HG03520 (cell line): ENCODE data around the gene TRIM44.
"Not testable (repeated sequence)": the region's sequence is repeated elsewhere in the genome, so short reads cannot be mapped to it uniquely, and the experiment has no call there.

Source experiments
- ATAC-seq: cut with Tn5 transposase; IDR thresholded peaks from one replicate; pipeline ENCODE4 v1.9.1; 2021; ENCODE audit warnings: mild to moderate bottlenecking, moderate library complexity; ENCODE audit not compliant: unreplicated experiment

Gene TRIM44

GRCh38 chr11:35668350-35668749 lies 5.8 kb downstream of the TRIM44 start:
- ATAC-seq = not testable (repeated sequence)

GRCh38 chr11:35671396-35672127 lies 9.0 kb downstream of the TRIM44 start:
- ATAC-seq = no peak

GRCh38 chr11:35672608-35673007 lies 10.0 kb downstream of the TRIM44 start:
- ATAC-seq = no peak

- ATAC-seq = peak; percentile 44
Measured at GRCh38 chr11:35675901-35676610, 13.5 kb downstream of the TRIM44 start.

GRCh38 chr11:35676611-35676965 lies 14.0 kb downstream of the TRIM44 start:
- ATAC-seq = no peak

GRCh38 chr11:35677904-35678303 lies 15.3 kb downstream of the TRIM44 start:
- no peak for ATAC-seq

GRCh38 chr11:35678471-35678870 lies 15.9 kb downstream of the TRIM44 start:
- no peak for ATAC-seq

- ATAC-seq = no peak
Measured at GRCh38 chr11:35678975-35679374, 16.4 kb downstream of the TRIM44 start.

GRCh38 chr11:35680506-35680905 lies 17.9 kb downstream of the TRIM44 start:
- ATAC-seq = no peak

GRCh38 chr11:35681163-35681767 lies 18.7 kb downstream of the TRIM44 start:
- peak; percentile 42 for ATAC-seq

- ATAC-seq = no peak
Measured at GRCh38 chr11:35682230-35683173, 19.9 kb downstream of the TRIM44 start.

- peak; percentile 50 for ATAC-seq
Measured at GRCh38 chr11:35683728-35684339, 21.3 kb downstream of the TRIM44 start.

GRCh38 chr11:35688023-35688422 lies 25.4 kb downstream of the TRIM44 start:
- ATAC-seq = no peak

GRCh38 chr11:35689081-35689996 lies 26.8 kb downstream of the TRIM44 start:
- no peak for ATAC-seq

- no peak for ATAC-seq
Measured at GRCh38 chr11:35702126-35702525, 39.6 kb downstream of the TRIM44 start.

GRCh38 chr11:35709376-35709775 lies 46.8 kb downstream of the TRIM44 start:
- ATAC-seq = no peak

- no peak for ATAC-seq
Measured at GRCh38 chr11:35711173-35711910, 48.8 kb downstream of the TRIM44 start.

GRCh38 chr11:35711924-35712323 lies 49.3 kb downstream of the TRIM44 start:
- no peak for ATAC-seq

GRCh38 chr11:35712533-35712932 lies 50.0 kb downstream of the TRIM44 start:
- no peak for ATAC-seq
